WTC11 (cell line): Measurements from ENCODE around the gene PADI6. TPM values are rescaled to one million over a fixed set of nuclear protein-coding genes. Genes with fewer than 3 reads are reported as not detected.
A peak's percentile ranks its signal among the peaks of the same experiment; 100 is the strongest.

Experiments
- ATAC-seq: fragments of 200-7000 bp; cut with Tn5 transposase; 2 replicates; pipeline ENCODE4 v1.10.0; 2021; ENCODE audit warnings: mild to moderate bottlenecking, moderate library complexity
- Bru-seq: library from RNA; stranded (reverse); fragments of 400-500 nt; gene quantifications from one replicate; lab custom pipeline; 2021; lab: Mats Ljungman, UMichigan
- CTCF ChIA-PET: fragments of 300-600 bp; sonication (Branson Sonifier 250); formaldehyde crosslinking; loops from one replicate; lab custom pipeline; 2021; ENCODE audit warnings: antibody characterized with exemption; lab: Charles Lee
- POLR2A ChIA-PET: fragments of 350-600 bp; sonication (Branson Sonifier 250); formaldehyde crosslinking; loops from one replicate; lab custom pipeline; 2021; ENCODE audit warnings: antibody characterized with exemption; lab: Charles Lee
- DNase-seq: peaks from one replicate; pipeline ENCODE4 v3.0.0; 2021; ENCODE audit warnings: low spot score
- H3K27ac Mint-ChIP-seq: 2 replicates; pipeline ENCODE4 v1.8.0; 2021; ENCODE audit warnings: mixed read lengths
- H3K27me3 Mint-ChIP-seq: 2 replicates; pipeline ENCODE4 v1.8.0; 2021; ENCODE audit warnings: low read depth, mild to moderate bottlenecking, moderate library complexity, mixed read lengths
- H3K36me3 Mint-ChIP-seq: 2 replicates; pipeline ENCODE4 v1.8.0; 2021; ENCODE audit warnings: mixed read lengths
- H3K4me1 Mint-ChIP-seq: 2 replicates; pipeline ENCODE4 v1.8.0; 2022; ENCODE audit warnings: mixed read lengths
- H3K4me3 Mint-ChIP-seq: 2 replicates; pipeline ENCODE4 v1.8.0; 2021; ENCODE audit warnings: mild to moderate bottlenecking, moderate library complexity, mixed read lengths
- H3K9me3 Mint-ChIP-seq: 2 replicates; pipeline ENCODE4 v1.8.0; 2021; ENCODE audit warnings: mixed read lengths
- ESRRA ChIP-seq: sonication (generic); formaldehyde crosslinking; IDR thresholded peaks from 2 replicates; pipeline ENCODE4 v1.8.1; 2022; ENCODE audit warnings: mild to moderate bottlenecking, missing genetic modification reagents, borderline replicate concordance
- ETV6 ChIP-seq: sonication (generic); formaldehyde crosslinking; IDR thresholded peaks from 2 replicates; pipeline ENCODE4 v1.8.1; 2022; ENCODE audit warnings: mild to moderate bottlenecking, missing genetic modification reagents
- GABPB1 ChIP-seq: sonication (generic); formaldehyde crosslinking; IDR thresholded peaks from 2 replicates; pipeline ENCODE4 v1.8.1; 2023; ENCODE audit warnings: mild to moderate bottlenecking, missing genetic modification reagents
- HMGA2 ChIP-seq: fragments of 250-450 bp; sonication (Bioruptor Pico); IDR thresholded peaks from 2 replicates; pipeline ENCODE4 v1.4.0; 2021; ENCODE audit warnings: mild to moderate bottlenecking, moderate library complexity
- IRF2 ChIP-seq: sonication (generic); formaldehyde crosslinking; IDR thresholded peaks from 2 replicates; pipeline ENCODE4 v1.8.0; 2022; ENCODE audit warnings: low read depth, missing genetic modification reagents, borderline replicate concordance
- JAZF1 ChIP-seq: fragments of 250-450 bp; sonication (Bioruptor Pico); IDR thresholded peaks from 2 replicates; pipeline ENCODE4 v1.9.0; 2021; ENCODE audit warnings: moderate library complexity, mild to moderate bottlenecking, inconsistent platforms
- JUN ChIP-seq: sonication (generic); formaldehyde crosslinking; IDR thresholded peaks from 2 replicates; pipeline ENCODE4 v1.8.0; 2023; ENCODE audit warnings: mild to moderate bottlenecking, missing genetic modification reagents
- NFATC4 ChIP-seq: fragments of 250-450 bp; sonication (Bioruptor Pico); IDR thresholded peaks from 2 replicates; pipeline ENCODE4 v1.9.0; 2021; ENCODE audit warnings: mild to moderate bottlenecking
- NFYB ChIP-seq: sonication (generic); formaldehyde crosslinking; conservative IDR thresholded peaks from 2 replicates; pipeline ENCODE4 v1.8.0; 2022; ENCODE audit warnings: low read depth, missing genetic modification reagents
- NR1H2 ChIP-seq: sonication (generic); formaldehyde crosslinking; IDR thresholded peaks from 2 replicates; pipeline ENCODE4 v1.9.0; 2021; ENCODE audit warnings: mild to moderate bottlenecking, moderate library complexity, missing genetic modification reagents
- OVOL2 ChIP-seq: fragments of 250-450 bp; sonication (Bioruptor Pico); IDR thresholded peaks from 2 replicates; pipeline ENCODE4 v1.9.0; 2021; ENCODE audit warnings: mild to moderate bottlenecking, borderline replicate concordance
- RORB ChIP-seq: fragments of 250-450 bp; sonication (Bioruptor Pico); IDR thresholded peaks from 2 replicates; pipeline ENCODE4 v1.9.0; 2021; ENCODE audit warnings: mild to moderate bottlenecking
- TEAD1 ChIP-seq: sonication (generic); formaldehyde crosslinking; IDR thresholded peaks from 2 replicates; pipeline ENCODE4 v1.8.0; 2022; ENCODE audit warnings: mild to moderate bottlenecking, missing genetic modification reagents
- TP53 ChIP-seq: sonication (generic); formaldehyde crosslinking; IDR thresholded peaks from 2 replicates; pipeline ENCODE4 v1.8.1; 2023; ENCODE audit warnings: mild to moderate bottlenecking, missing genetic modification reagents
- ZNF281 ChIP-seq: sonication (generic); formaldehyde crosslinking; IDR thresholded peaks from 2 replicates; pipeline ENCODE4 v1.8.0; 2023; ENCODE audit warnings: mild to moderate bottlenecking, missing genetic modification reagents
- ZNF317 ChIP-seq: sonication (generic); formaldehyde crosslinking; IDR thresholded peaks from 2 replicates; pipeline ENCODE4 v1.8.1; 2023; ENCODE audit warnings: low read depth, mild to moderate bottlenecking, moderate library complexity, missing genetic modification reagents, borderline replicate concordance
- ZNF416 ChIP-seq: fragments of 250-450 bp; sonication (Bioruptor Pico); IDR thresholded peaks from 2 replicates; pipeline ENCODE4 v1.9.0; 2021; ENCODE audit warnings: mild to moderate bottlenecking, inconsistent platforms
- ZNF671 ChIP-seq: fragments of 250-450 bp; sonication (Bioruptor Pico); IDR thresholded peaks from 2 replicates; pipeline ENCODE4 v1.8.0; 2021; ENCODE audit warnings: mild to moderate bottlenecking
- long read RNA-seq, 3 experiments: library from RNA in 1 of 3; library from capped mRNA in 1 of 3; library from polyadenylated mRNA in 1 of 3; unstranded in 2 of 3; stranded (forward) in 1 of 3; transcript quantifications; one replicate each; pipeline ENCODE4 v2.0.0, GENCODE V29; 2021
- total RNA-seq: library from RNA; stranded (reverse); gene quantifications from 3 replicates; pipeline ENCODE4 v1.2.3, GENCODE V29; 2021
- TF ChIP-seq, protein P1 (sequence below): sonication (generic); formaldehyde crosslinking; IDR thresholded peaks from 2 replicates; pipeline ENCODE4 v1.8.1; 2023; ENCODE audit warnings: mild to moderate bottlenecking, missing genetic modification reagents
- TF ChIP-seq, protein P2 (sequence below): sonication (generic); formaldehyde crosslinking; conservative IDR thresholded peaks from 2 replicates; pipeline ENCODE4 v1.8.1; 2023; ENCODE audit warnings: mild to moderate bottlenecking, low read depth, missing genetic modification reagents, moderate library complexity
- TF ChIP-seq, protein P3 (sequence below): sonication (generic); formaldehyde crosslinking; IDR thresholded peaks from 2 replicates; pipeline ENCODE4 v1.8.1; 2023; ENCODE audit warnings: mild to moderate bottlenecking, missing genetic modification reagents, borderline replicate concordance

Gene PADI6
- total RNA-seq (not detected in 3 replicates), Bru-seq, nascent RNA (percentile 1 among the genes with signal in this experiment)
- long read RNA-seq, experiment 1 = 0 reads
- long read RNA-seq, experiment 2 = 0 reads
- long read RNA-seq, experiment 3 = 0 reads

DNA sequence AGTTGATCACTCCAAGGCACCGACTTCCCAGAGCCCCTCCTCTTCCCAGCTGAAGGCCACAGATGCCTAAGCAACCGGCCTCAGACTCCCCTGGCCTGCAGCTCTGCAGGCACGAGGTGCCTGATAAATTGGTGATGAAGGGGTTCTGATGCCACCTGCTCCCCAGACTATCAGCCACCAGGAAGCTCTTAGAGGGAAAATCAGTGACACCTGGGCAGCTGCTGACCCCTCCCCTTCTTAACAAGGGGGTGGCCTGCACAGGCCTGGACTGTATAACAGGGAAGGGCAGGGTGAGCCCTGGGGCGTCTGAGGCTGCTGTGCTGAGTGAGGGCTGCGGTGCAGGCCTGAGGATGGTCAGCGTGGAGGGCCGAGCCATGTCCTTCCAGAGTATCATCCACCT, at the start of gene PADI6:
Gene PADI6, plus strand, starts transcription at position 301 of the 400 bp plus-strand sequence. Its CDS starts 50 bp downstream, at position 351.
- Mint-ChIP-seq H3K4me3 (no peak within 1 kb of the TSS), H3K27ac (no peak within 1 kb of the TSS), H3K9me3 (no peaks in the 10 kb centered on the region), H3K36me3 (no peaks in the 10 kb centered on the region), H3K4me1 (peaks cover 32% of the 10 kb centered on the region), H3K27me3 (no peaks in the 10 kb centered on the region; the same call in 1 of the 2 replicates)
- ChIA-PET CTCF (interaction anchor here (0.8 to 1.4 kb wide), 7 partner anchors 13 to 296 kb away, joined by 3 to 6 read pairs (median 3); no protein-coding TSS in a partner anchor), POLR2A (no interaction called here)
- ATAC-seq (no peak), DNase-seq (no peak)
- TF ChIP-seq TP53 (CRISPR knock-in tag) = no peak
- TF ChIP-seq ZNF317 (CRISPR knock-in tag) = no peak
- TF ChIP-seq, protein P1, sequence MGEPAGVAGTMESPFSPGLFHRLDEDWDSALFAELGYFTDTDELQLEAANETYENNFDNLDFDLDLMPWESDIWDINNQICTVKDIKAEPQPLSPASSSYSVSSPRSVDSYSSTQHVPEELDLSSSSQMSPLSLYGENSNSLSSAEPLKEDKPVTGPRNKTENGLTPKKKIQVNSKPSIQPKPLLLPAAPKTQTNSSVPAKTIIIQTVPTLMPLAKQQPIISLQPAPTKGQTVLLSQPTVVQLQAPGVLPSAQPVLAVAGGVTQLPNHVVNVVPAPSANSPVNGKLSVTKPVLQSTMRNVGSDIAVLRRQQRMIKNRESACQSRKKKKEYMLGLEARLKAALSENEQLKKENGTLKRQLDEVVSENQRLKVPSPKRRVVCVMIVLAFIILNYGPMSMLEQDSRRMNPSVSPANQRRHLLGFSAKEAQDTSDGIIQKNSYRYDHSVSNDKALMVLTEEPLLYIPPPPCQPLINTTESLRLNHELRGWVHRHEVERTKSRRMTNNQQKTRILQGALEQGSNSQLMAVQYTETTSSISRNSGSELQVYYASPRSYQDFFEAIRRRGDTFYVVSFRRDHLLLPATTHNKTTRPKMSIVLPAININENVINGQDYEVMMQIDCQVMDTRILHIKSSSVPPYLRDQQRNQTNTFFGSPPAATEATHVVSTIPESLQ (CRISPR knock-in tag) = no peak

DNA sequence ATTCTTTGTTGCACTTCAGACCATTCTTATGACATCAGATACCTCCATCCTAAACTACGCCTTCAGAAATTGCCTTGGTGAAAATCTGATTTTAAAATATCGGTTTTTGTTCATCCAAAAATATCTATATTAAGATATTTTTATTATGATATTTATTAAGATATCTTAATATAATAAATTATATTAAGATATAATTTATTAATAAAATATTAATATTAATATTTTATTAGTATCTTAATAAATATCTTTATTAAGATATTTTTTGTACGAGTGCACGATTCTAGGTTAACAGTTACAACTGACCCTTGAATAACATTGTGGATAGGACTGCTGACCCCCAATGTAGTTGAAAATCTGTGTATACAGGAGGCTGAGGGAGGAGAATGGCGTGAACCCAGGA, 43.1 kb upstream of the PADI6 start:
- ChIA-PET POLR2A (no interaction called here), CTCF (no interaction called here)
- Mint-ChIP-seq H3K27ac (no peak overlapping the region), H3K27me3 (no peaks in the 10 kb centered on the region; the same call in 1 of the 2 replicates), H3K9me3 (peaks cover 23% of the 10 kb centered on the region), H3K4me3 (no peak overlapping the region), H3K36me3 (peaks cover 5% of the 10 kb centered on the region), H3K4me1 (no peaks in the 10 kb centered on the region)
- no peak for ATAC-seq
- DNase-seq = no peak
- TF ChIP-seq HMGA2 (CRISPR knock-in tag) = peak; percentile 94
- no peak for TF ChIP-seq ETV6 (CRISPR knock-in tag)

DNA sequence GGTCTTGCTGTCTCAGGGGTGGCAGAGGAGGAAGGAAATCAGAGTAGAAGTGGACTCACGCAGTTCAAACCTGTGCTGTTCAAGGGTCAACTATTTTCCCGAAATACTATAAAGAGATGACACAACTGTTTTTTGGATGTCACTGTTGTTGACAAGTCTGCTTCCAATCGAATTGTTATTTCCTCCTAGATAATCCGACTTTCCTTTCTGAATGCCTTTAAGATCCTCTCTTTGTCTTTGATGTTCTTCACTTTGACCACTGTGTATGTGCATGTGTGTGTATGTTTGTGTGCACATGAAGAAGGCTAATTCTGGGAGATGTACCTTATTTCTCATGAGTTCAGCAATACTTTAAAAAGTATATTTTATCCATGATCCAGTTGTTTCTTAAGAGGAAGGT, 42.4 kb upstream of the PADI6 start:
- H3K27ac Mint-ChIP-seq = no peak overlapping the region
- ATAC-seq (no peak), DNase-seq (no peak)
- no peaks in the 10 kb centered on the region for H3K4me1 Mint-ChIP-seq
- H3K9me3 Mint-ChIP-seq = peaks cover 19% of the 10 kb centered on the region
- H3K27me3 Mint-ChIP-seq = no peaks in the 10 kb centered on the region; the same call in 1 of the 2 replicates
- peaks cover 3% of the 10 kb centered on the region for H3K36me3 Mint-ChIP-seq
- POLR2A ChIA-PET = interaction anchor here (0.5 kb wide), 1 partner anchor 486 kb away, joined by 4 read pairs; no protein-coding TSS in a partner anchor
- no peak overlapping the region for H3K4me3 Mint-ChIP-seq
- CTCF ChIA-PET = no interaction called here
- TF ChIP-seq NFYB (CRISPR knock-in tag) = no peak
- TF ChIP-seq GABPB1 (CRISPR knock-in tag) = no peak
- TF ChIP-seq, protein P2, sequence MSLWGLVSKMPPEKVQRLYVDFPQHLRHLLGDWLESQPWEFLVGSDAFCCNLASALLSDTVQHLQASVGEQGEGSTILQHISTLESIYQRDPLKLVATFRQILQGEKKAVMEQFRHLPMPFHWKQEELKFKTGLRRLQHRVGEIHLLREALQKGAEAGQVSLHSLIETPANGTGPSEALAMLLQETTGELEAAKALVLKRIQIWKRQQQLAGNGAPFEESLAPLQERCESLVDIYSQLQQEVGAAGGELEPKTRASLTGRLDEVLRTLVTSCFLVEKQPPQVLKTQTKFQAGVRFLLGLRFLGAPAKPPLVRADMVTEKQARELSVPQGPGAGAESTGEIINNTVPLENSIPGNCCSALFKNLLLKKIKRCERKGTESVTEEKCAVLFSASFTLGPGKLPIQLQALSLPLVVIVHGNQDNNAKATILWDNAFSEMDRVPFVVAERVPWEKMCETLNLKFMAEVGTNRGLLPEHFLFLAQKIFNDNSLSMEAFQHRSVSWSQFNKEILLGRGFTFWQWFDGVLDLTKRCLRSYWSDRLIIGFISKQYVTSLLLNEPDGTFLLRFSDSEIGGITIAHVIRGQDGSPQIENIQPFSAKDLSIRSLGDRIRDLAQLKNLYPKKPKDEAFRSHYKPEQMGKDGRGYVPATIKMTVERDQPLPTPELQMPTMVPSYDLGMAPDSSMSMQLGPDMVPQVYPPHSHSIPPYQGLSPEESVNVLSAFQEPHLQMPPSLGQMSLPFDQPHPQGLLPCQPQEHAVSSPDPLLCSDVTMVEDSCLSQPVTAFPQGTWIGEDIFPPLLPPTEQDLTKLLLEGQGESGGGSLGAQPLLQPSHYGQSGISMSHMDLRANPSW (CRISPR knock-in tag) = no peak
- TF ChIP-seq ZNF281 (CRISPR knock-in tag) = no peak
- no peak for TF ChIP-seq OVOL2 (CRISPR knock-in tag)
- no peak for TF ChIP-seq RORB
- TF ChIP-seq NR1H2 = no peak
- TF ChIP-seq, protein P3, sequence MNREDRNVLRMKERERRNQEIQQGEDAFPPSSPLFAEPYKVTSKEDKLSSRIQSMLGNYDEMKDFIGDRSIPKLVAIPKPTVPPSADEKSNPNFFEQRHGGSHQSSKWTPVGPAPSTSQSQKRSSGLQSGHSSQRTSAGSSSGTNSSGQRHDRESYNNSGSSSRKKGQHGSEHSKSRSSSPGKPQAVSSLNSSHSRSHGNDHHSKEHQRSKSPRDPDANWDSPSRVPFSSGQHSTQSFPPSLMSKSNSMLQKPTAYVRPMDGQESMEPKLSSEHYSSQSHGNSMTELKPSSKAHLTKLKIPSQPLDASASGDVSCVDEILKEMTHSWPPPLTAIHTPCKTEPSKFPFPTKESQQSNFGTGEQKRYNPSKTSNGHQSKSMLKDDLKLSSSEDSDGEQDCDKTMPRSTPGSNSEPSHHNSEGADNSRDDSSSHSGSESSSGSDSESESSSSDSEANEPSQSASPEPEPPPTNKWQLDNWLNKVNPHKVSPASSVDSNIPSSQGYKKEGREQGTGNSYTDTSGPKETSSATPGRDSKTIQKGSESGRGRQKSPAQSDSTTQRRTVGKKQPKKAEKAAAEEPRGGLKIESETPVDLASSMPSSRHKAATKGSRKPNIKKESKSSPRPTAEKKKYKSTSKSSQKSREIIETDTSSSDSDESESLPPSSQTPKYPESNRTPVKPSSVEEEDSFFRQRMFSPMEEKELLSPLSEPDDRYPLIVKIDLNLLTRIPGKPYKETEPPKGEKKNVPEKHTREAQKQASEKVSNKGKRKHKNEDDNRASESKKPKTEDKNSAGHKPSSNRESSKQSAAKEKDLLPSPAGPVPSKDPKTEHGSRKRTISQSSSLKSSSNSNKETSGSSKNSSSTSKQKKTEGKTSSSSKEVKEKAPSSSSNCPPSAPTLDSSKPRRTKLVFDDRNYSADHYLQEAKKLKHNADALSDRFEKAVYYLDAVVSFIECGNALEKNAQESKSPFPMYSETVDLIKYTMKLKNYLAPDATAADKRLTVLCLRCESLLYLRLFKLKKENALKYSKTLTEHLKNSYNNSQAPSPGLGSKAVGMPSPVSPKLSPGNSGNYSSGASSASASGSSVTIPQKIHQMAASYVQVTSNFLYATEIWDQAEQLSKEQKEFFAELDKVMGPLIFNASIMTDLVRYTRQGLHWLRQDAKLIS (CRISPR knock-in tag) = no peak
- TF ChIP-seq NFATC4 (CRISPR knock-in tag) = no peak
- TF ChIP-seq JAZF1 (CRISPR knock-in tag) = no peak
- no peak for TF ChIP-seq TEAD1 (CRISPR knock-in tag)
- no peak for TF ChIP-seq ZNF671 (CRISPR knock-in tag)
- TF ChIP-seq ZNF416 (CRISPR knock-in tag) = no peak
- no peak for TF ChIP-seq ESRRA
- TF ChIP-seq JUN (CRISPR knock-in tag) = no peak
- TF ChIP-seq IRF2 (CRISPR knock-in tag) = no peak
